Measurements from ENCODE around the gene WARS2.

WARS2 gene

DNA sequence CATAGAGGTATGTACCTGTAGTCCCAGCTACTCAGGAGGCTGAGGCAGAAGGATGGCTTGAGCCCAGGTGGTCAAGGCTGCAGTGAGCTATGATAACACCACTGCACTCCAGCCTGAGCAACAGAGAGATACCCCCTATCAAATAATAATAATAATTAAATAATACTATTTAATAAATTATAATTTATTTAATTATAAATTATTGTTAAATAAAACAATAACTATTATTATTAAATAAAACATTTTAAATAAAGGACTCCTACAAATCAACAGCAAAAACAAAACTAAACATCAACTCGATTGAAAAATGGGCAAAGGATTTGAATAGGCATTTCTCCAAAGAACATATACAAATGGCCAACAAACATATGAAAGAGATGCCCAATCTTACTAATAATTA, 86.5 kb downstream of the WARS2 start:
- Histone ChIP-seq H3K9me3 (replicated peaks in 1 of 2; ENCODE audit: control insufficient read depth in 2 of 2, insufficient read depth in 1 of 2, low read depth in 1 of 2, low read length in 2 of 2) (no peaks in the 10 kb centered on the region), H3K23ac (ENCODE audit: low read depth, low read length, poor library complexity) (no peak overlapping the region), H3K27ac (replicated peaks; ENCODE audit: low read length) (no peak overlapping the region), H3K36me3 (replicated peaks in 1 of 2; ENCODE audit: control insufficient read depth in 2 of 2, insufficient read depth in 2 of 2, low read length in 2 of 2) (no peaks in the 10 kb centered on the region), H2BK12ac (ENCODE audit: low read length) (no peak overlapping the region), H3K4me2 (ENCODE audit: insufficient read depth, low read length, poor library complexity, severe bottlenecking) (no peak overlapping the region), H2AK5ac (ENCODE audit: low read depth, low read length) (no peak overlapping the region), H2BK5ac (ENCODE audit: low read length) (no peak overlapping the region), H3K4me3 (ENCODE audit: low read length in 2 of 2) (no peak overlapping the region), H3K4me1 (ENCODE audit: control insufficient read depth in 2 of 2, insufficient read depth in 1 of 2, low read depth in 1 of 2, low read length in 2 of 2) (no peaks in the 10 kb centered on the region), H2BK15ac (ENCODE audit: low read length) (no peak overlapping the region), H4K91ac (ENCODE audit: low read depth, low read length, poor library complexity) (no peak overlapping the region), H2BK120ac (ENCODE audit: low read depth, low read length) (no peak overlapping the region), H3K14ac (ENCODE audit: low read length) (no peak overlapping the region), H3K79me1 (ENCODE audit: low read depth, low read length) (no peaks in the 10 kb centered on the region), H3K27me3 (ENCODE audit: control insufficient read depth in 3 of 3, insufficient read depth in 3 of 3, low read depth in 1 of 3, low read length in 3 of 3) (no peaks in the 10 kb centered on the region), H3K9ac (ENCODE audit: low read depth, low read length, poor library complexity) (no peak overlapping the region), H3K4ac (ENCODE audit: low read length) (no peak overlapping the region), H4K8ac (ENCODE audit: low read depth, low read length) (no peak overlapping the region), H2AFZ (ENCODE audit: low read length) (no peak overlapping the region), H3K18ac (ENCODE audit: low read length) (no peak overlapping the region)
- WGBS, 2 donors (ENCODE audit: extremely low coverage in 2 of 2, insufficient read length in 2 of 2, insufficient replicate concordance in 1 of 2), result no CpG with 5 or more reads among the region's 1 CpG
- DNase-seq (ENCODE audit: low spot score), result no peak

DNA sequence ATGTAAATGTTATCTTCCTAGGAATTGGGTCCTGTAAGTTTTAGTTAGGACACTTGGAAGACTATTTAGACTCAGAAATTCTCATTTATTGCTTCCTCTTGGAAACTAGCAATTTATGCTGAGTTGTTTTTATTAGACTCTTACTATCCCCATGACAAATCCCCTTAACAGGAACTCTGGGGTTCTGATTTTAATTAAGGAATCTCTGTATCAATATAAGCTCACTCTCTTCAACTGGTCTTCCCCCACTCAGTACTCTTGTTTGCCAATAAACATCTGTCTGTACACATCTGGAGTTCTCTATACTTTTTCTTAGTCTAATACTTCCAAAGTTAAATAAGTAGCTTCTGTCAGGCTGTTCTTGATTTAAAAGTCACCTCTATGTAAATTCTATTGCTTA, 88.2 kb downstream of the WARS2 start:
- H3K36me3 ChIP-seq (replicated peaks in 1 of 2; ENCODE audit: control insufficient read depth in 2 of 2, insufficient read depth in 2 of 2, low read length in 2 of 2), result no peaks in the 10 kb centered on the region
- H3K27me3 ChIP-seq (ENCODE audit: control insufficient read depth in 3 of 3, insufficient read depth in 3 of 3, low read depth in 1 of 3, low read length in 3 of 3), result no peaks in the 10 kb centered on the region
- no peak overlapping the region for H3K4ac ChIP-seq (ENCODE audit: low read length)
- no peak overlapping the region for H3K23ac ChIP-seq (ENCODE audit: low read depth, low read length, poor library complexity)
- H3K9ac ChIP-seq (ENCODE audit: low read depth, low read length, poor library complexity), result no peak overlapping the region
- H2BK12ac ChIP-seq (ENCODE audit: low read length), result no peak overlapping the region
- no peak overlapping the region for H3K27ac ChIP-seq (replicated peaks; ENCODE audit: low read length)
- H2BK120ac ChIP-seq (ENCODE audit: low read depth, low read length), result no peak overlapping the region
- no peaks in the 10 kb centered on the region for H3K9me3 ChIP-seq (replicated peaks in 1 of 2; ENCODE audit: control insufficient read depth in 2 of 2, insufficient read depth in 1 of 2, low read depth in 1 of 2, low read length in 2 of 2)
- H2BK15ac ChIP-seq (ENCODE audit: low read length), result no peak overlapping the region
- H2AK5ac ChIP-seq (ENCODE audit: low read depth, low read length), result no peak overlapping the region
- no peak for DNase-seq (ENCODE audit: low spot score)
- H3K79me1 ChIP-seq (ENCODE audit: low read depth, low read length), result no peaks in the 10 kb centered on the region
- no peak overlapping the region for H4K8ac ChIP-seq (ENCODE audit: low read depth, low read length)
- no peak overlapping the region for H3K4me2 ChIP-seq (ENCODE audit: insufficient read depth, low read length, poor library complexity, severe bottlenecking)
- H3K18ac ChIP-seq (ENCODE audit: low read length), result no peak overlapping the region
- no peak overlapping the region for H2AFZ ChIP-seq (ENCODE audit: low read length)
- no peak overlapping the region for H3K4me3 ChIP-seq (ENCODE audit: low read length in 2 of 2)
- no peak overlapping the region for H3K14ac ChIP-seq (ENCODE audit: low read length)
- H3K4me1 ChIP-seq (ENCODE audit: control insufficient read depth in 2 of 2, insufficient read depth in 1 of 2, low read depth in 1 of 2, low read length in 2 of 2), result no peaks in the 10 kb centered on the region
- H2BK5ac ChIP-seq (ENCODE audit: low read length), result no peak overlapping the region
- H4K91ac ChIP-seq (ENCODE audit: low read depth, low read length, poor library complexity), result no peak overlapping the region

DNA sequence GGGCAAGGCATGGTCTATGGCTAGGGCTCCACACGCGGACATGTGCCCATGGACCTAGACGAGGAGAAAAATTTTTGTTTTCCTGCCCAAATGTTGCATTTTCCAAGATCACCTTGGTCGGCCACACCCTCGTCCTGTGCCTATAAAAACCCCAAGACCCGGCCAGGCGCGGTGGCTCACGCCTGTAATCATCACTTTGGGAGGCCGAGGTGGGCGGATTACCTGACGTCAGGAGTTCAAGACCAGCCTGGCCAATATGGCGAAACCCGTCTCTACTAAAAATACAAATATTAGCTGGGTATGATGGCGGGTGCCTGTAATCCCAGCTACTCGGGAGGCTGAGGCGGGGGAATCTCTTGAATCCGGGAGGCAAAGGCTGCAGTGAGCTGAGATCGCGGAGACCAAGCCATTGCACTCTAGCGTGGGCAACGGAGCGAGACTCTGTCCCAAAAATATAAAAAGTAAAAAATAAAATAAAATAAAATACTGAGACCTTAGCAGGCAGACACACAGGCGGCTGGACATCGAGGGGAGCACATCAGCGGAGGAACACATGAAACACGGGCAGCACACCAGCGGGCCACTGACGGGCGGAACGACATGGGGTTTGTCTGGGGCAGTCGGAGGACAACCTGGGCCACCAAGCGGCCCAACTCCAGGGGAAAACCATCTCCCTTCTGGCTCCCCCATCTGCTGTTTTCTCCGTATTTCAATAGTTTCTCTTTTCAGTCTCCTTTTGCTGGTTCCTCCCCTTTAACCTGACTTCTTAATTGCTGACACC, 91.6 kb downstream of the WARS2 start:
- Histone ChIP-seq H2BK120ac (ENCODE audit: low read depth, low read length) (no peak overlapping the region), H3K27ac (replicated peaks; ENCODE audit: low read length) (no peak overlapping the region), H3K4me2 (ENCODE audit: insufficient read depth, low read length, poor library complexity, severe bottlenecking) (no peak overlapping the region), H2AK5ac (ENCODE audit: low read depth, low read length) (no peak overlapping the region), H2BK15ac (ENCODE audit: low read length) (no peak overlapping the region), H3K4ac (ENCODE audit: low read length) (no peak overlapping the region), H3K27me3 (ENCODE audit: control insufficient read depth in 3 of 3, insufficient read depth in 3 of 3, low read depth in 1 of 3, low read length in 3 of 3) (no peaks in the 10 kb centered on the region), H3K18ac (ENCODE audit: low read length) (no peak overlapping the region), H2BK5ac (ENCODE audit: low read length) (no peak overlapping the region), H3K14ac (ENCODE audit: low read length) (no peak overlapping the region), H3K9ac (ENCODE audit: low read depth, low read length, poor library complexity) (no peak overlapping the region), H3K79me1 (ENCODE audit: low read depth, low read length) (no peaks in the 10 kb centered on the region), H4K8ac (ENCODE audit: low read depth, low read length) (no peak overlapping the region), H4K91ac (ENCODE audit: low read depth, low read length, poor library complexity) (no peak overlapping the region), H2AFZ (ENCODE audit: low read length) (no peak overlapping the region), H3K36me3 (replicated peaks in 1 of 2; ENCODE audit: control insufficient read depth in 2 of 2, insufficient read depth in 2 of 2, low read length in 2 of 2) (no peaks in the 10 kb centered on the region), H2BK12ac (ENCODE audit: low read length) (no peak overlapping the region), H3K9me3 (replicated peaks in 1 of 2; ENCODE audit: control insufficient read depth in 2 of 2, insufficient read depth in 1 of 2, low read depth in 1 of 2, low read length in 2 of 2) (no peaks in the 10 kb centered on the region), H3K4me1 (ENCODE audit: control insufficient read depth in 2 of 2, insufficient read depth in 1 of 2, low read depth in 1 of 2, low read length in 2 of 2) (no peaks in the 10 kb centered on the region), H3K4me3 (ENCODE audit: low read length in 2 of 2) (no peak overlapping the region), H3K23ac (ENCODE audit: low read depth, low read length, poor library complexity) (no peak overlapping the region)
- no CpG with 5 or more reads among the region's 34 CpGs for WGBS, 2 donors (ENCODE audit: extremely low coverage in 2 of 2, insufficient read length in 2 of 2, insufficient replicate concordance in 1 of 2)
- DNase-seq (ENCODE audit: low spot score), result no peak

DNA sequence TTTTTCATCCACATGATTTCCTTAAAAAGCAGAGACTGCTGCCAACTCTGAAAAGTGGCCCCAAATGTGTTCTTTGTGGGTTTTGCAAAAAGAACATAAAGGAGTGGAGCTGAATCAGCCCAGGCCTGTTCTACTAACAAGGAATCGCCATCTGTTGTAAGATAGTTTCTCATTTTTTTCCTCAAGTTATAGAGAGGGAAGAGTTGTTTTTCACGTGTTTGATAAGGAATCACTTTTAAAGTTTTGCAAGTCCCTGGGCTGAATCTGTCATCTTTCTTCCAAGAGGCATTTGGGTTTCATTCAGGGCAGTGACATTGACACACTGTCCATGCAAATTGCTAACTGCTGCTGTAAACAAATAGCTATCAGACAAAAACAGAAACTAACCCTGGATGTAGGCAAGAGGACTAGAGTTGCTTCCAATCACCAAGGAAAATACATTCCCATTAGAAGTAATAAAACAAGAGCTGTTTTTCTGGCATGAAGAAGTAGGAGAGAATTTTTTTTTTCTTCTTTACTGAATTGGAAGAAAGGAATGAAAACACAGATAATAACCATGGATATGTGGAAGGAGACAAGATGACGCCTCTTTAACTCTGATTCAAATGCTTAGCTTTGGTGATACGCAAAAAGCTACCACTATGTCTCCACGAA, 93.5 kb downstream of the WARS2 start:
- Histone ChIP-seq H2AK5ac (ENCODE audit: low read depth, low read length) (no peak overlapping the region), H2AFZ (ENCODE audit: low read length) (peak overlapping the region; percentile 30), H2BK12ac (ENCODE audit: low read length) (no peak overlapping the region), H2BK15ac (ENCODE audit: low read length) (no peak overlapping the region), H3K4me3 (ENCODE audit: low read length in 2 of 2) (no peak overlapping the region), H2BK120ac (ENCODE audit: low read depth, low read length) (no peak overlapping the region), H3K79me1 (ENCODE audit: low read depth, low read length) (no peaks in the 10 kb centered on the region), H3K14ac (ENCODE audit: low read length) (no peak overlapping the region), H4K91ac (ENCODE audit: low read depth, low read length, poor library complexity) (no peak overlapping the region), H3K27ac (replicated peaks; ENCODE audit: low read length) (no peak overlapping the region), H3K36me3 (replicated peaks in 1 of 2; ENCODE audit: control insufficient read depth in 2 of 2, insufficient read depth in 2 of 2, low read length in 2 of 2) (no peaks in the 10 kb centered on the region), H3K27me3 (ENCODE audit: control insufficient read depth in 3 of 3, insufficient read depth in 3 of 3, low read depth in 1 of 3, low read length in 3 of 3) (no peaks in the 10 kb centered on the region), H3K4me2 (ENCODE audit: insufficient read depth, low read length, poor library complexity, severe bottlenecking) (no peak overlapping the region), H3K4ac (ENCODE audit: low read length) (no peak overlapping the region), H3K4me1 (ENCODE audit: control insufficient read depth in 2 of 2, insufficient read depth in 1 of 2, low read depth in 1 of 2, low read length in 2 of 2) (no peaks in the 10 kb centered on the region), H2BK5ac (ENCODE audit: low read length) (no peak overlapping the region), H3K9me3 (replicated peaks in 1 of 2; ENCODE audit: control insufficient read depth in 2 of 2, insufficient read depth in 1 of 2, low read depth in 1 of 2, low read length in 2 of 2) (no peaks in the 10 kb centered on the region), H3K9ac (ENCODE audit: low read depth, low read length, poor library complexity) (no peak overlapping the region), H3K18ac (ENCODE audit: low read length) (no peak overlapping the region), H3K23ac (ENCODE audit: low read depth, low read length, poor library complexity) (no peak overlapping the region), H4K8ac (ENCODE audit: low read depth, low read length) (no peak overlapping the region)
- DNase-seq (ENCODE audit: low spot score), result no peak
- no CpG with 5 or more reads among the region's 5 CpGs for WGBS, 2 donors (ENCODE audit: extremely low coverage in 2 of 2, insufficient read length in 2 of 2, insufficient replicate concordance in 1 of 2)

All from neuronal stem cell (in vitro differentiated cells).